Dedifferentiated amniotic fluid mesenchymal stem cell (primary cell): ENCODE data around the gene MRPL57.
"Not testable (repeated sequence)": the region's sequence is repeated elsewhere in the genome, so short reads cannot be mapped to it uniquely, and the experiment has no call there.

ENCODE experiments used
- DNase-seq: peaks from one replicate; pipeline ENCODE4 v3.0.0-alpha.2; 2016; ENCODE audit errors: extremely low spot score

Gene MRPL57

GRCh38 chr13:21176215-21176981 lies at the start of gene MRPL57, which contains the start of gene SKA3:
TSS of gene MRPL57 (plus strand) at chr13:21176658. CDS start at chr13:21176917, 259 bp downstream.
TSS of gene SKA3 (minus strand) at chr13:21176552. CDS start at chr13:21176477, 75 bp downstream.
- DNase-seq: peak; percentile 82

GRCh38 chr13:21130116-21130515 lies 46.3 kb upstream of the MRPL57 start:
- DNase-seq: no peak

DNA sequence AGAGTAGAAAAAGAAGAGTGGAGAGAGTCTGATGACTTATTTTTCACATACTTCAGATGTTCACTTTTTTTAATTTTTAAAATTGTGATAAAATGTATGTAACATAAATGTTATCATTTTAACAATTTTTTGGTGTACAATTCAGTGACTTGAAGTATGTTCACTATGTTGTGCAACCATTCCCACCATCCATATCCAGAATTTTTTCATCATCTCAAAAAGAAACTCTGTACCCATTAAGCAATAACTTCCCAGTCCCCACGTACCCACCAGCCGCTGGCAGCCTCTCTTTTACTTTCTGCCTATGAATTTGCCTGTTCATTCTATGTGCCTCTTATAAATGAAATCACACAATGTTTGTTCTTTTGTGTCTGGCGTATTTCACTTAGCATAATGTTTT lies 43.4 kb upstream of the MRPL57 start:
- no peak for DNase-seq

GRCh38 chr13:21134475-21134874 lies 42.0 kb upstream of the MRPL57 start:
- DNase-seq: no peak

DNA sequence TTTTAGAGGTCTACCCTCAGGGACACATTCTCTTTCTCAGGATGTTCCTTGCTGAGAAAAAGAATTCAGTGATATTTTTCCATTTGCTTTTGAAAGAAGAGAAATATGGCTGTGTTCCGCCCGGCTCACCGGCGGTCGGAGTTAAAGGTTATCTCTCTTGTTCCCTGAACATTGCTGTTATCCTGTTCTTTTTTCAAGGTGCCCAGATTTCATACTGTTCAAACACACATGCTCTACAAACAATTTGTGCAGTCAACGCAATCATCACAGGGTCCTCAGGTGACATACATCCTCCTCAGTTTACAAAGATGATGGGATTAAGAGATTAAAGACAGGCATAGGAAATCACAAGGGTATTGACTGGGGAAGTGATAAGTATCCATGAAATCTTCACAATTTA lies 40.6 kb upstream of the MRPL57 start:
- not testable (repeated sequence) for DNase-seq

GRCh38 chr13:21137696-21138095 lies 38.8 kb upstream of the MRPL57 start:
- no peak for DNase-seq

- no peak for DNase-seq
Measured at GRCh38 chr13:21138561-21138960, 37.9 kb upstream of the MRPL57 start.

DNA sequence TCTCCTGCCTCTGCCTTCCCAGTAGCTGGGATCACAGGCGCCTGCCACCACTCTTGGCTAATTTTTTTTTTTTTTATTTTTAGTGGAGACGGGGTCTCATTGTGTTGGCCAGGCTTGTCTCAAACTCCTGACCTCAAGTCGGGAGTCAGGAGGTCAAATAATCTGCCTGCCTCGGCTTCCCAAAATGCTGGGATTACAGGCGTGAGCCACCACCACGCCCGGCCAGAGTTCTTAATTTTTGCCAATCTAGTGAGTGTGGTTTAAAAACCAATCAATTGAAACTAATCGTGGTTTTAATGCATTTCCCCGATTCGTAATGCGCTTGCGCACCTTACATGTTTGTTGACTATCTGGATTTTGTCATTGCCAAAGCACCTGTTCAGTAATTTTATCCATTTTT lies 37.1 kb upstream of the MRPL57 start:
- no peak for DNase-seq

DNA sequence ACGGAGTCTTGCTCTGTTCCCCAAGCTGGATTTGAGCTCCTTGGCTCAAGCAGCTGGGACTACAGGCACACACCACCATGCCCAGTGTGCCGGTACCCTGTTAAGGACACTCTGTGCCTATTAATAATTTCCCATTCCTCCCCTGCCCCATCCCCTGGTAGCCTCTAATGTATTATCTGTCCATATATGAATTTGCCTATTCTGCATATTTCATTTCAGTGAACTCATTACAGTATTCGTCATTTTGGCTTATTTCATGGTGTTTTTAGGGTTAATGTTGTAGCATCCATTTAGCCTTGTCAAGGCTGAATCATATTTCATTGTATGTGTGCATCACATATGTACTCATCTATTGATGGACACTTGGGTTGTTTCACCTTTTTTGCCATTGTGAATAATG lies 33.7 kb upstream of the MRPL57 start:
- DNase-seq: no peak

DNA sequence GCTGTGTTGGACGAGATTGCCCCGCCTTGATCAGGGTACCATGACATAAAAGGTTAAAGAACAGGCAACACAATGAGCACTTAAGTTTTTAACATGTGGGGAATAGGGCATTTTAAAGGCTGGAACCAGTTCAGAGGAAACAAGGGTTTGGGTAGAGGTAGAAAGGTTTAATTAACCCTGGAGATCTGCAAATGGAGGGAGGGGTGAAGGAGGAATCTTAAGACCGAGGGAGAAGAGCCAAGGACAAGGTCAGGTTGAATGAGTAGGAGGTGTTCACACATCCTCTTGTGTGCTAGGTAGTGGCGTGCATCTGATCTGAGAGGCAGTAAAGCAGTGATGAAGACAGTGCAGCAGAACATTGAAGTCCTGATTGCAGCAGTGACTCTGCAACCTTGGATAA lies 28.6 kb upstream of the MRPL57 start:
- no peak for DNase-seq

DNA sequence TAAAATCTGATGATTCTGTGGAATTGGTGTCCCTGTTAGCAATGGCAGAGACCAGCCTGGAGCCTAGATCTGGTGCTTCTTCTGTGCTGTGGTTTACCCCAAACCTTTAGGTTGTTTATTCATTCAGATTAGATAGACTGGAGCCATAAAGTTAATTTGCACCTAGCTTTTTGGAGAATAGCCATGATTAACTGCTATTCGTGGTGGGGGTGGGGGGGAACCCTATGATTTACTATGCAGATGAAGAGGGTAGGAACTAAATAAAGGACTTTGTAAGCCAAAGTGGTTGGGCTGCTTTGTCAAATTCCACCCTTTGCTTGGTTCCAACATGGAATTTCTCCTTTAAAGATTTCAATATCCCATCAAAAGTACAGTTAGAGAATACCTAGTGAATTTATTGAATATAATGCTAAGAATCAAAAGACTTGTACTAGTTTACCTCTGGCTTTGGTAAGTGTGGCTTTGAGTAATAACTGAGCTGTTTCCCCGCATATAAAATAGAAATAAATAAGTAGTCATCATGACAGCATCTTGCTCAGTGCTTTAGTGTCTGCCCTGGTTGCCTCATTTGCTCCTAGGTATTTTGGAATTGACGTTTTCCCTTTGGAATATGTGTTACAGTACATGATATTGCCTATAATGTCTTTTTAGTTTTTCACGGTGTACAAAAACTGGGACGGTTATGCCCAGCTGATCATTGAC lies 27.8 kb upstream of the MRPL57 start:
- no peak for DNase-seq

DNA sequence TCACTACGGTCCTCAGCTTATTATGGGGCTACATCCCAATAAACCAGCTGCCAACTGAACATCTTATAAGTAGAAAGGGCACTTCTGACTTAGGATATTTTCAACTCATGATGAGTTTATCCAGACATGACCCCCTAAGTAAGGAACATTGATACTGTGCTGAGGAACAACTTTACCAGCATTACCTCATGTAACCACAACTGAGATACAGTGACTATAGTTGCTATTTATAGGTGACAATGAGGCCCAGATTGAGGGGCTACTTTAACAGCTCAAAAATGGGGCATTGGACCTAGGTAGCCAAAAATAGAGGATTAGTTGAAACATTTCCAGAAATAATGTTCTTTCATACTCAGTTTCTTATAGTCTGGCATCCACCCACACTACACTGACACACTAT lies 26.9 kb upstream of the MRPL57 start:
- DNase-seq: no peak

- DNase-seq: no peak
Measured at GRCh38 chr13:21150013-21150412, 26.4 kb upstream of the MRPL57 start.

DNA sequence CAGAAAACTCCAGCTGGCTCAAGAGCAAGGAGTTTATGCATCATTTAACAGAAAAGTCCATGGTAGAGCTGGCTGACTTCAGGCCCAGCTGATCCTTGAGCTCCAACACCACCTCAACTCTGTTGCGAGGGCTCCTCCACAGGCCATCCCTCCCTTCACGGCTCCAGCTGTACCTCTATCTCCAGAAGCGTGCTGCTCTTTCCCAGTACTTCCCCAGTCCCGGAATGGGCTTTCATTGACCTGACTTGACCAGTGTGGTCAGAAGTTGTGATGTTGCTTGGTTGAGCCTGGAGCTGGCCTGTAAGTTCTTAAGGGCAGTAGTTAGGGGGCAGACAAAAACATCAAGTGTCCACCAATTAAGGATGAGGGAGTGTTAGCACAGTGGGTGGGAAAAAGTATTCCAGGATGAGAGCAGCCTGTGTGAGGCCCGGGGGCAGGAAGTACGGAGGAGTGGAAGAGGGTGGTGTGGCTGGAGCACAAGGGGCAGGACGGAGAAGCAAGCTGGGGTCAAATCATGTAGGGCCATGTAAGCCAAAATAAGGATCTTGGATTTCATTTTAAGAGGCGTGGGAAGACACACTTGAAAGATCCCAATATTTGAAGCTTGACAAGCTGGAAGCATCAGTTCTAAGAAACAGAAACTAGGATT lies 24.1 kb upstream of the MRPL57 start:
- no peak for DNase-seq

- no peak for DNase-seq
Measured at GRCh38 chr13:21164631-21165030, 11.8 kb upstream of the MRPL57 start.

DNA sequence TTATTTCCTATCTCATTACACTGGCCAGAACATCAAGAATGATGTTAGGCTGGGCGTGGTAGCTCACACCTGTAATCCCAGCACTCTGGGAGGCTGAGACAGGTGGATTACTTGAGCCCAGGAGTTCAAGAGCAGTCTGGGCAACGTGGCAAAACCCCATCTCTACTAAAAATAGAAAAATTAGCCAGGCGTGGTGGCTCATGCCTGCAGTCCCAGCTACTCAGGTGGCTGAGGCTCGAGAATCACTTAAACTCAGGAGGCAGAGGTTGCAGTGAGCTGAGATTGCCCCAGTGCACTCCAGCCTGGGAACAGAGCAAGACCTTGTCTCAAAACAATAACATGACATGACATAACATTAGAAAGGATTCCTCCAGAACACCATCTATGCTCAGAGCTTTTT lies 10.9 kb upstream of the MRPL57 start:
- DNase-seq: not testable (repeated sequence)

GRCh38 chr13:21171420-21171819 lies 5.0 kb upstream of the MRPL57 start:
- no peak for DNase-seq

DNA sequence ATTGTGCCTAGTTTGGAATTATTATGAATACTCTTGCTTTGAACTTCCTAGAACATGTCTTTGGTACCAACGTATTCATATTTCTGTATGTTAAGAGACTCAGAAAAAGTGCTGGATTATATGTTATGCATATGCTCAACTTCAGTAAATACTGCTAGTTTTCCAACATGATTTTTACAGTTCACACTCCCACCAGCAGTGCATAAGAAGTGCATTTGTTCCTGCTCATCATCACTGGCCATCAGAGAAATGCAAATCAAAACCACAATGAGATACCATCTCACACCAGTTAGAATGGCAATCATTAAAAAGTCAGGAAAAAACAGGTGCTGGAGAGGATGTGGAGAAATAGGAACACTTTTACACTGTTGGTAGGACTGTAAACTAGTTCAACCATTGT lies 2.7 kb upstream of the MRPL57 start:
- not testable (repeated sequence) for DNase-seq

DNA sequence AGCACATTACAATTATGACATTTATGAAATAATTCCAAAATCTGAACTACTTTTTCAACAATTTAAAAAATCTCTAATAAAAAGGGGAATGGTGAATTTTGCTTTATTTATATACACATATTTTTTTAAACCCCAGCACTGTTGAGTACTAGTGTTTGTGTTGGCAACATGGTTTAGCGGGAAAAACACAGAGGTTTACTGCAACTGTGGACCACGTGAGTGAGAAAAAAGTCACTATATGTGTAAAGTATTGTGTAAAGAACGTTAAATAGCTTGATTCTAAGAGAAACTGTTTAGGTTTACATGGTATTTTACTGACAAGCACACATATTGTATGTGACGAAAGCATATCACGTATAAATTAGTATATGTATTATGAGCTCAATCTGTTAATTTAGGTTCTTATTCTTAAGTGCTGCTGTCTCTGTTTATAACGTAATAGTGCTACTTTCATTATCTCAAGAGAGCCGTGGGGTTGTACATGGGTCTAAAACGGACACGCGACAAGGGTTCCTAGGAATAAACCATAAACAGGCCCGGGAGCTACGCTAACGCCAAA lies 723 bp upstream of the MRPL57 start:
- DNase-seq: no peak

- DNase-seq: no peak
Measured at GRCh38 chr13:21176982-21177284, 475 bp downstream of the MRPL57 start.

DNA sequence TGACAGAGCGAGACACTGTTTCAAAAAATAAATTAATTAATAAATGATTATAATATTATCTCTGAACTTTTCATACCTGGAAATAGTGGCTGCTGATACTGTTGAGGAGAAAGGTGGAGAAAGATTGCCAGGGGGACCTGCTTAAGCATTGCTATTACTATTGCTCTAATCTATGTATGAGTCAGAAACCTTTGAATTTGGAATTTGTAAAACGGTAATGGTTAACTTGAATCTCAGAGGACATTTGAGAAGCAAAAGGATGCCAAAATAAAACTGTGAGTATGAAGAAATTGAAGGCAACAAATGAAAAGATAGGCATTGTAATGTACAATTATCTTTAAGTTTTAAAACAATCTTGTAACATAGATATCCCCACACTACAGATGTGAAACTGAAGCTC lies 5.2 kb downstream of the MRPL57 start:
- DNase-seq: no peak

GRCh38 chr13:21186410-21186809 lies 10.0 kb downstream of the MRPL57 start:
- not testable (repeated sequence) for DNase-seq

DNA sequence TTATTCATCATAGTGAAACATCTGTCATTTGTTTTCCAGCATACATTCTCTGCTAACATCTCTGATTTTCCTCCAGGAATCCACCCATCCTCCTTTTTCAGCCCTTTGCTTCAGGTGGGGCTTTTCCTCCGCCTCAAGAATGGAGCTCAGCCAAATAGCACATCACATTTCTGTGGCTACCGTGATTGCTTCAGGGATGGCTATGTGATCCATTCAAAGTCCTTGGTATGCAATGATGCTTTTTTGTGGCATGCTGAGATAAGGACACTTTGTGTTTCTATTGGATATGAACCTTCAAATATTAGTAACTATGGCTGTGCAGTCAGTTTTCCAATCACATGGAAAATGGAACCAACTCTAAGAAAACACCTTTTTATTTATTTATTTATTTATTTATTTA lies 18.3 kb downstream of the MRPL57 start:
- not testable (repeated sequence) for DNase-seq
